NCI-H460 (cell line): Measurements from ENCODE around the gene CCM2. TPM values are rescaled to one million over a fixed set of nuclear protein-coding genes. Genes with fewer than 3 reads are reported as not detected.
"Not testable (repeated sequence)": the region's sequence is repeated elsewhere in the genome, so short reads cannot be mapped to it uniquely, and the experiment has no call there.

Source experiments
- DNase-seq: peaks from one replicate; pipeline ENCODE4 v3.0.0-alpha.2; 2016; ENCODE audit warnings: low read depth; ENCODE audit errors: extremely low read depth
- total RNA-seq: library from RNA; depleted of rRNA; stranded (reverse); fragments of >200 nt; shearing (Covaris generic); gene quantifications from 2 replicates; pipeline ENCODE4 v1.2.3, GENCODE V29; 2014

CCM2 gene
- total RNA-seq, 1 experiment from 2014 or later, result 27.4 TPM

DNA sequence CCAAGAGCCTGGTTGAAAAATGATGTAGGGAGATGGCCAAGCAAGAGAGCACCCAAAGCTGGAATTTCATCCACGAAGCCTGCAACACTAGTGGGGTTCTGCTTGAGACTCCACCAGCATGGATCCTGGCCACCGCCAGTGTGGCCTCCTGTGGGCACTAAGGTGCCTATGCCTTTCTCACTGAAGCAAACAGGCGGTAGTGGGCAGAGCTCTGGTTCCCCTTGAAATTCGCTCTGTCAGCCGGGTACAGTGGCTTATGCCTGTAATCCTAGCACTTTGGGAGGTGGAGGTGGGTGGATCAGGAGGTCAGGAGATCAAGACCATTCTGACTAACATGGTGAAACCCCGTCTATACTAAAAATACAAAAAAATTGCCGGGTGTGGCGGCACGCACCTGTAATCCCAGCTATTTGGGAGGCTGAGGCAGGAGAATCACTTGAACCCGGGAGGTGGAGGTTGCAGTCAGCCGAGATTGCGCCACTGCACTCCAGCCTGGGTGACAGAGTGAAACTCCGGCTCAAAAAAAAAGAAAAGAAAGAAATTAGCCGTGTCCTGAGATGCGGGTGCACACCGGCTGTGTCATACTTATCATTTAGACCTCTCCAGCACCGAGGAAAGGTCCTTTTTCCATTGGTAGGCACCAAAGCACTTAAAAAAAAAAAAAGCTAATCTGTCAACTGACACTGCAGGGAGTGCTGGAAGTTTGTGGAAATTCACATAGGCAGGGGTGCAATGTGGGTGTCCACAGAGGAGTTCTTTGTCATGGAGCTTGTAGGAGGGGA is 28.3 kb downstream of the CCM2 start:
- DNase-seq, result no peak

GRCh38 chr7:45028920-45029344 is 28.9 kb downstream of the CCM2 start:
- DNase-seq, result no peak

DNA sequence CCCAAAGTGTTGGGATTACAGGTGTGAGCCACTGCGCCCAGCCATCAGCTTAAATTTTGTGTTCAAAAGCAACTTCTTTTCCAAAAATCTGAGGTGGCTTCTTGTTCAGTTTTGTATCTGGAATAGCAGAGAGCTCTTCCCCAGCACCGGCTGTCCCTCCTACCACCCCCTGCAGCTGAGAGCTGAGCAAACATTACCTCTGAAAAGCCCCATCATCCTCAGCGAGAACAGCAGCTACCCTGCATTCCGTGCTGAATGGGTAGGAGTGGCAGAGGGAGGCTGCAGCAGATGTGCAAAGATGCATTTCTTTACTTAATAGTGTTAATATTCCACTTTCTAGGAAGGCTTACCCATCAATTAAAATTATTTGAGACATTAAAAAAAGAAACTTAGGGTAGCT is 31.8 kb downstream of the CCM2 start:
- no peak for DNase-seq

GRCh38 chr7:45032421-45032820 is 32.4 kb downstream of the CCM2 start:
- no peak for DNase-seq

DNA sequence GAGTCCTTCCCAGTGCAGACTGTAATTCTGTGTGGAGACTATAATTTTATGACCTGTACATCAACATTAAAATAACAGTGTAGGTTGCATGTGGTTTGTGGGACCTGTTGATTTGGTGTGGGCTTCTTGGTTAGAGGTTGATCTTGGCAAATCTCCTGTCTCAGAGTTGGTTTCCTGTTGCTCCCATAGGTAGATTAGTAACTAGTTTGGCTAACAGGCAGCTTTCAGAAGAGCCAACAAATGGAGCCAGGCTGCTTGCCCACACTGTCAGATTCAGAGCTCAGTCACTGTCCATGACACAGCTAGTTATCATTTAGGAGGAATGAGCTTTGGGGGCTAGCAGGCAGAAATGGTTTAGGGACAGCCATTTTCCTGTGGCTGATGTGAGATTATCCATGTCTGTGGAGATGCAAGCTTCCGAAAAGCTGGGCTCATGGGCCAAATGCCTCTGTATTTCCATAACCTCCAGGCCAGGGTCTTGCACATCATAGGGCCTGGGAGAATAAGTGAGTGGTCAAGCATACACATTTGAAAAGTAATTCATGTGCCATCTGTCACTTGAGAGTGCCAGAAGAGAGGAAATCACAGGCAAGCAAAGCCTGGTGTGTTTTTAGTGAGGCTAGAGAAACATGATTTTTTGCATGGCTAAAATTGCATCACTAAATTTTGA is 33.4 kb downstream of the CCM2 start:
- DNase-seq, result no peak

DNA sequence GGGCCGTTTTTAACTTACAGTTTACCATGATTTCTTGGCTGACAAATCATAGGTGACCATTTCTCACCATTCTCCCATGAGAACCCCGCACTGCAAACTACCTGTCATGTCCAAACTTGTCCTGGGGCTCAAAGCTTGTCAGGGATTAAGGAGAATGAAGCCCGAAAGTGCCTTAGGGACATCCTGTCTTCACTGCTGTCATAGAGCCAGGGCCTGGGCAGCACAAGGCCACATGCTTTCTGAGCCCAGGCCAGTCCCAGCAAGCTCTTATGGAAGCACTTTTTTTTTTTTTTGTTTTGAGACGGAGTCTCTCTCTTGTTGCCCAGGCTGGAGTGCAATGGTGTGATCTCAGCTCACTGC is 33.9 kb downstream of the CCM2 start:
- DNase-seq, result no peak

DNA sequence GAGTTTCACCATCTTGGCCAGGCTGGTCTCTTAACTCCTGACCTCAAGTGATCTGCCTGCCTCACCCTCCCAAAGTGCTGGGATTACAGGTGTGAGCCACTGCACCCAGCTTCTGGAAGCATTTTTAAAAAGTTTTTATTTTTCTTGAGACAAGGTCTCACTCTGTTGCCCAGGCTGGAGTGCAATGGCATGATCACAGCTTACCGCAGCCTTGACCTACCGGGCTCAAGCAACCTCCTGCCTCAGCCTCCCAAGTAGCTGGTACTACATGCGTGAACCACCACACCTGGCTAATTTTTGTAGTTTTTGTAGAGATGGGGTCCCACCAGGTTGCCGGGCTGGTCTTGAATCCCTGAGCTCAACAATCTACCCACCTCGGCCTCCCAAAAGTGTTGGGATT is 34.7 kb downstream of the CCM2 start:
- not testable (repeated sequence) for DNase-seq

- no peak for DNase-seq
Measured at GRCh38 chr7:45035371-45035770, 35.4 kb downstream of the CCM2 start.

- DNase-seq, result no peak
Measured at GRCh38 chr7:45035893-45036292, 35.9 kb downstream of the CCM2 start.

GRCh38 chr7:45036317-45036716 is 36.3 kb downstream of the CCM2 start:
- no peak for DNase-seq

DNA sequence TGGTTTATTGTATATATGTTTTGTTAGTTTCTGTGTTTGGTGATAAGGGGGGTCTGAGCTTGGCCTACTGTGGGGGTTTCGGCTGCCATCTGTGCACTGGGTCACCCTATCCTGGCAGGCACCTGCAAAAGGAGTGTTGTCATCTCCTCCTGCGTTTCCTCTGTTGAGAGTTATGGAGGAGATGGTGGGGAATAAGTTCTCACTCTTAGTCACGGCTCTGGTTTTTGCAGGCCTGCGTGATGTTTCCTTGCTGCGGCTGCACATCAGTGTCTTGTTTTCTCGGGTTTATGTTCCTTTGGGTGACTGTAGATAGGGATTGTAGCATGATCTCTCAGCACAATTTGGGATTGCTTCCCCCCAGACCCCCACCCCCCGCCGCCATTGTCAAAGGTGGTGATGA is 36.8 kb downstream of the CCM2 start:
- DNase-seq, result no peak

GRCh38 chr7:45037876-45038275 is 37.9 kb downstream of the CCM2 start:
- no peak for DNase-seq

DNA sequence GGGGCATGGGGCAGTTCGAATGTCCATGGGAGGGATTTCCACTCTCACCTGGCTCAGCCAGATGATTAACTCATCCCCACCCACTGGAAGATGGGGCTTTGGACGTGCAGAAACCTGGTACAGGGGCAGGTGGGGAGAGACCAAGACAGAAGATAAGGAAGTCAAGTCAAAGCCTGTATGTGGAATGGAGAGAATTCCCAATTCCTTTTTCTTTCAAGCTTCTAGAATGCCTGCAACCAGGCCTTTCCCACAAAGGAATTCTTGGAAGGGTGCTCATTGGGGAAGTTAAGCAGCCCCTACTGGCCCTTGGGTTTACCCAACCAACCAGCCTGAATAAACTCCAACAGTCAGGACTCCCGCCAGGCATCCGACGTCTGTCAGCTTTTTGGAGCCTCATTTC is 39.1 kb downstream of the CCM2 start:
- no peak for DNase-seq

- no peak for DNase-seq
Measured at GRCh38 chr7:45044338-45044737, 44.3 kb downstream of the CCM2 start.

DNA sequence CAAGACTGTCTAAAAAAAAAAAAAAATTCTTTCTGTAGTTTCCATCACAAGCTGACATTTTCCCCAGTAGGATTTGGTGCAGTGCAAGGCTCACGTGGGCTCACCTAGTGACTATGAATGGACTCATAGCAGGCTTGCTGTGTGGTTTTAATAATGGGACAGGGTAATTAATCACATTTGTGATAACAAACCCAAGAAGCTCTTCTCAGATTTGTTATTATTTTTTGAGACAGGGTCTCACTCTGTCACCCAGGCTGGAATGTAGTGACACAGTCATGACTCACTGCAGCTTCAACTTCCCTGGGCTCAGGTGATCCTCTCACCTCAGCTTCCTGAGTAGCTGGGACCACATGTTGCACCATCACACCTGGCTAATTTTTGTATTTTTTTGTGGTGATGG is 48.7 kb downstream of the CCM2 start:
- DNase-seq, result no peak

- DNase-seq, result no peak
Measured at GRCh38 chr7:45050198-45050597, 50.2 kb downstream of the CCM2 start.

- DNase-seq, result no peak
Measured at GRCh38 chr7:45052011-45052410, 52.0 kb downstream of the CCM2 start.

DNA sequence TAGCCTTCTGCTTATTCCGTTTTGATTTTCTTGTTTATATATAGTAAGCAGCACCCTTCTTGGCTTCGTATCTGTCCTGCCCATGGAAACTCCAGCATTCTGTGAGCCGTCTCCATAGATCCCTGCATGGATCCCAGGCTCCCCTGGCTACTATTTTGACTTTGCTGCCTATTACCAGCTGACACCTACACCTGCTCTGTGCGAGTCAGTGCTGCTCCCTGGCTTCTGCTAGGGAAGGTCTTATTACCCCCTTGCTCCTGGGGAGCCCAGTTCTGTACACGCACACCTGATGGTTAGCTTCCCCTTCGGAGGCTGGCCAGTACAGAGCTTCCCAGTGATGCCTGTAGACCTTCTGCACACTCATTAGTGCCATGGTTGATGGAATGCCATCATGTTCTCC is 53.4 kb downstream of the CCM2 start:
- DNase-seq, result no peak

DNA sequence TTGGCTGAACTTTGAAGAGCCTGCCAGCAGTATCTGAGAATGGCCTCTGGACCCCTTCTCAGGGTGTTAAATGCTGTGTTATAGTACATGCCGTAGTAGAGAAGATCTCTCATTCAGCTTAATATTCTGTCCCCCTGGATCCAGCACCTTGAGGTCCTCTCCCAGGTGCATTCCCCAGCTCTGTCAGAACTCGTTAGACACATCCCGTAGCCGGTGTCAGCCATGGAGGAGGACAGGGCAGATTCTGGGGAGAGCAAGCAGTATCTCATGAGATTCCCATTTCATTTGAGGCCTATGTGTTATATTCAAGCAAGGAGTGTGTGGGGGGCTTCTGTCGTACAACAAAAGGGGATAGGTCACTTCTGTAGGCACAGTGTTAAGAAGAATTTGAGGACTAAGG is 53.9 kb downstream of the CCM2 start:
- DNase-seq, result no peak

DNA sequence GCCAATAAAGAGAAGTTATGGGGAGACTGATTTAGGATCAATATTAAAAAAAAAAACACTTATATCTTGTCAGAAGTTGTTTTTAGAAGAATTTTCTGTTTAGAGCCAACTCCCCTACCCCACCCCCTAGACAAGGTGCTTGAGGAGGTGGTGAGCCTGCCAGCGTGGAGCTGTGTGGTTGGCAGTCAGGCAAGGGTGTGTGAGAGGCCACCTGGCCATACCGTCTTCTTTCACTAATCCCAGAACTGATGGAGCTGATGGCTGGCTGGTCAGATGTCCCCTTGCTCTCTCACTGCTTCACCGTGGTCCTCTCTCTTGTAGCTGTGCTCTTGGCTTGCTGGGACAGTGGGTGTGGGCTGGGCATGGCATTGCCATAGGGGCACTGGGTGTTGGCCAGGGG is 54.4 kb downstream of the CCM2 start:
- DNase-seq, result no peak

GRCh38 chr7:45055016-45055415 is 55.0 kb downstream of the CCM2 start:
- no peak for DNase-seq

- no peak for DNase-seq
Measured at GRCh38 chr7:45055594-45056219, 55.7 kb downstream of the CCM2 start.
